ENCODE measurements around the gene CELSR1. TPM values are rescaled to one million over a fixed set of nuclear protein-coding genes. Genes with fewer than 3 reads are reported as not detected.

The CELSR1 gene
- total and polyA plus RNA-seq, 2 of the 13 experiments (the other 11 are each of a cell fraction or from before 2014, with no cell fraction given), result 0.78 to 1.8 TPM

GRCh38 chr22:46473896-46474557 lies 63.4 kb downstream of the CELSR1 start (continued):
- TF ChIP-seq ZNF878 (CRISPR knock-in tag; IDR thresholded peaks at IDR 0.05), result peak; percentile 94; the same call in 1 of the 2 replicates
- TF ChIP-seq MTF2 (CRISPR knock-in tag; IDR thresholded peaks at IDR 0.05; ENCODE audit: borderline replicate concordance), result no peak
- TF ChIP-seq TFDP1 (CRISPR knock-in tag; IDR thresholded peaks at IDR 0.05; ENCODE audit: borderline replicate concordance), result peak; percentile 70; the same call in 1 of the 2 replicates
- no peak for TF ChIP-seq HNRNPUL1 (IDR thresholded peaks at IDR 0.05; ENCODE audit: low read depth, low read length)
- TF ChIP-seq ZBTB26 (CRISPR knock-in tag; IDR thresholded peaks at IDR 0.05; ENCODE audit: borderline replicate concordance), result peak; percentile 78
- TF ChIP-seq ZNF678 (CRISPR knock-in tag; IDR thresholded peaks at IDR 0.05), result 0 out of 2 replicates have a peak, but pooled peaks have one; percentile 53
- TF ChIP-seq, protein P1, sequence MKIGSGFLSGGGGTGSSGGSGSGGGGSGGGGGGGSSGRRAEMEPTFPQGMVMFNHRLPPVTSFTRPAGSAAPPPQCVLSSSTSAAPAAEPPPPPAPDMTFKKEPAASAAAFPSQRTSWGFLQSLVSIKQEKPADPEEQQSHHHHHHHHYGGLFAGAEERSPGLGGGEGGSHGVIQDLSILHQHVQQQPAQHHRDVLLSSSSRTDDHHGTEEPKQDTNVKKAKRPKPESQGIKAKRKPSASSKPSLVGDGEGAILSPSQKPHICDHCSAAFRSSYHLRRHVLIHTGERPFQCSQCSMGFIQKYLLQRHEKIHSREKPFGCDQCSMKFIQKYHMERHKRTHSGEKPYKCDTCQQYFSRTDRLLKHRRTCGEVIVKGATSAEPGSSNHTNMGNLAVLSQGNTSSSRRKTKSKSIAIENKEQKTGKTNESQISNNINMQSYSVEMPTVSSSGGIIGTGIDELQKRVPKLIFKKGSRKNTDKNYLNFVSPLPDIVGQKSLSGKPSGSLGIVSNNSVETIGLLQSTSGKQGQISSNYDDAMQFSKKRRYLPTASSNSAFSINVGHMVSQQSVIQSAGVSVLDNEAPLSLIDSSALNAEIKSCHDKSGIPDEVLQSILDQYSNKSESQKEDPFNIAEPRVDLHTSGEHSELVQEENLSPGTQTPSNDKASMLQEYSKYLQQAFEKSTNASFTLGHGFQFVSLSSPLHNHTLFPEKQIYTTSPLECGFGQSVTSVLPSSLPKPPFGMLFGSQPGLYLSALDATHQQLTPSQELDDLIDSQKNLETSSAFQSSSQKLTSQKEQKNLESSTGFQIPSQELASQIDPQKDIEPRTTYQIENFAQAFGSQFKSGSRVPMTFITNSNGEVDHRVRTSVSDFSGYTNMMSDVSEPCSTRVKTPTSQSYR (CRISPR knock-in tag; IDR thresholded peaks at IDR 0.05; ENCODE audit: borderline replicate concordance), result peak; percentile 63; the same call in 1 of the 2 replicates
- peak in 1 of 2 experiments; percentile 39; a peak in 2 of 4 replicates for TF ChIP-seq ATF4 (CRISPR knock-in tag; IDR thresholded peaks at IDR 0.05)
- no peak for TF ChIP-seq ZNF24 (IDR thresholded peaks at IDR 0.05)
- no peak for TF ChIP-seq ZNF652 (CRISPR knock-in tag; IDR thresholded peaks at IDR 0.05; ENCODE audit: borderline replicate concordance, low read depth)
- peak; percentile 96 for TF ChIP-seq SALL1 (CRISPR knock-in tag; IDR thresholded peaks at IDR 0.05)
- TF ChIP-seq ZNF441 (CRISPR knock-in tag; IDR thresholded peaks at IDR 0.05; ENCODE audit: borderline replicate concordance), result peak; percentile 82; the same call in 1 of the 2 replicates
- TF ChIP-seq, protein P2, sequence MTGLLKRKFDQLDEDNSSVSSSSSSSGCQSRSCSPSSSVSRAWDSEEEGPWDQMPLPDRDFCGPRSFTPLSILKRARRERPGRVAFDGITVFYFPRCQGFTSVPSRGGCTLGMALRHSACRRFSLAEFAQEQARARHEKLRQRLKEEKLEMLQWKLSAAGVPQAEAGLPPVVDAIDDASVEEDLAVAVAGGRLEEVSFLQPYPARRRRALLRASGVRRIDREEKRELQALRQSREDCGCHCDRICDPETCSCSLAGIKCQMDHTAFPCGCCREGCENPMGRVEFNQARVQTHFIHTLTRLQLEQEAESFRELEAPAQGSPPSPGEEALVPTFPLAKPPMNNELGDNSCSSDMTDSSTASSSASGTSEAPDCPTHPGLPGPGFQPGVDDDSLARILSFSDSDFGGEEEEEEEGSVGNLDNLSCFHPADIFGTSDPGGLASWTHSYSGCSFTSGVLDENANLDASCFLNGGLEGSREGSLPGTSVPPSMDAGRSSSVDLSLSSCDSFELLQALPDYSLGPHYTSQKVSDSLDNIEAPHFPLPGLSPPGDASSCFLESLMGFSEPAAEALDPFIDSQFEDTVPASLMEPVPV (CRISPR knock-in tag; IDR thresholded peaks at IDR 0.05), result 0 out of 2 replicates have a peak, but pooled peaks have one; percentile 30
- TF ChIP-seq, protein P3, sequence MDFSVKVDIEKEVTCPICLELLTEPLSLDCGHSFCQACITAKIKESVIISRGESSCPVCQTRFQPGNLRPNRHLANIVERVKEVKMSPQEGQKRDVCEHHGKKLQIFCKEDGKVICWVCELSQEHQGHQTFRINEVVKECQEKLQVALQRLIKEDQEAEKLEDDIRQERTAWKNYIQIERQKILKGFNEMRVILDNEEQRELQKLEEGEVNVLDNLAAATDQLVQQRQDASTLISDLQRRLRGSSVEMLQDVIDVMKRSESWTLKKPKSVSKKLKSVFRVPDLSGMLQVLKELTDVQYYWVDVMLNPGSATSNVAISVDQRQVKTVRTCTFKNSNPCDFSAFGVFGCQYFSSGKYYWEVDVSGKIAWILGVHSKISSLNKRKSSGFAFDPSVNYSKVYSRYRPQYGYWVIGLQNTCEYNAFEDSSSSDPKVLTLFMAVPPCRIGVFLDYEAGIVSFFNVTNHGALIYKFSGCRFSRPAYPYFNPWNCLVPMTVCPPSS (IDR thresholded peaks at IDR 0.05), result no peak
- TF ChIP-seq ZNF430 (CRISPR knock-in tag; IDR thresholded peaks at IDR 0.05), result peak; percentile 85; the same call in 1 of the 2 replicates
- peak; percentile 86; the same call in 1 of the 2 replicates for TF ChIP-seq ZNF746 (CRISPR knock-in tag; IDR thresholded peaks at IDR 0.05)
- TF ChIP-seq HDAC2 (CRISPR knock-in tag; IDR thresholded peaks at IDR 0.05), result 0 out of 2 replicates have a peak, but pooled peaks have one; percentile 16
